ENCODE results near the gene DZIP1. TPM values are rescaled to one million over a fixed set of nuclear protein-coding genes. Genes with fewer than 3 reads are reported as not detected.

The DZIP1 gene
- polyA plus RNA-seq, 3 donors = 3.3 to 16.5 (median 4.5) TPM

DNA sequence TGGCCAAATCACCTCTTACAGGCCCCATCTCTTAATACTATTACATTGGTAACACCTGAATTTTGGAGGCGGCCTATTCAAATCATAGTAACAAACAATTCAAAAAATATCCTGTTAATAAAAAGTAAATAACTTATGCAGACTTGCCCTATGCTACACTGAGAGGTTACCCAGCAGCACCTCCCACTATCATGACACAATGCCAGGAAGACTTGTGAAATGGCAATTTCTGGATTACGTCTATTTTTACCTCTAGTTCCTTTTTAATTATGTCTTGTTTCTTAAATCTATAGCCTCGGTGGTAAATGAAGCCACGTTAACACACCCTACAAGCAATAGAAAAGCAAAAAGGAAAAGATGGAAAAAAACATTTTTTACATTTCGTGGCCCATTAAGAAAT, 6.2 kb upstream of the DZIP1 start:
- no peak overlapping the region for H3K27ac ChIP-seq (ENCODE audit: low read depth, low read length)
- WGBS, 3 donors = 50 to 91% (median 62%) methylated on average over 5 of the region's 5 CpGs

- no peak overlapping the region for H3K27ac ChIP-seq (ENCODE audit: low read depth, low read length)
These were observed 2.8 kb upstream of the DZIP1 start for GRCh38 chr13:95647321-95647720.

GRCh38 chr13:95643936-95644598, 439 bp downstream of the DZIP1 start:
- no peak overlapping the region for H3K27ac ChIP-seq (ENCODE audit: low read depth, low read length)
- WGBS, 3 donors = 1 to 4% (median 1%) methylated on average over 53 to 62 of the region's 62 CpGs

More at GRCh38 chr13:95647321-95647720, 2.8 kb upstream of the DZIP1 start:
- WGBS, 3 donors = 76 to 86% (median 82%) methylated on average over 6 of the region's 6 CpGs

- WGBS, 3 donors = 10 to 43% (median 16%) methylated on average over 16 of the region's 16 CpGs
- no peak overlapping the region for H3K27ac ChIP-seq (ENCODE audit: low read depth, low read length)
These were observed 953 bp downstream of the DZIP1 start for GRCh38 chr13:95643571-95643935.

DNA sequence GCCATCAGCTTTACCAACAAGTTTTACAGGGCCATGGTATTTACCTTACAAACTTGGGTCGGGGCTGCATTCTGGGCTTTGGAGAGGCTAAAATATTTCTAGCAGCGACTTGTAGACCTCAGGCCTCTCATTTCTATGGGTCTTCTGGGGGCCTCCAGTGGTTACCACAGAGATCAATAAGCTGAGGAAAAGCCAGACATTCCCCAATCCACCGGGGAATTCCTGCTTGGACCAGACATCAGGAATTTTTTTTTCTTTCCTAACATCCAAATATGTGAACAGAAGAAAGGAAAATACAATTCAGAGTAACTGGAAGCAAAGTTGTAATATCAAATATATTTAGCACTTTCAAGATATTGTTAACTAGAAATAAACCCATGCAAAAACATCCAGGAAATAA, 1.5 kb downstream of the DZIP1 start:
- no peak overlapping the region for H3K27ac ChIP-seq (ENCODE audit: low read depth, low read length)
- WGBS, 3 donors = 58 to 76% (median 73%) methylated on average over 3 of the region's 3 CpGs

DNA sequence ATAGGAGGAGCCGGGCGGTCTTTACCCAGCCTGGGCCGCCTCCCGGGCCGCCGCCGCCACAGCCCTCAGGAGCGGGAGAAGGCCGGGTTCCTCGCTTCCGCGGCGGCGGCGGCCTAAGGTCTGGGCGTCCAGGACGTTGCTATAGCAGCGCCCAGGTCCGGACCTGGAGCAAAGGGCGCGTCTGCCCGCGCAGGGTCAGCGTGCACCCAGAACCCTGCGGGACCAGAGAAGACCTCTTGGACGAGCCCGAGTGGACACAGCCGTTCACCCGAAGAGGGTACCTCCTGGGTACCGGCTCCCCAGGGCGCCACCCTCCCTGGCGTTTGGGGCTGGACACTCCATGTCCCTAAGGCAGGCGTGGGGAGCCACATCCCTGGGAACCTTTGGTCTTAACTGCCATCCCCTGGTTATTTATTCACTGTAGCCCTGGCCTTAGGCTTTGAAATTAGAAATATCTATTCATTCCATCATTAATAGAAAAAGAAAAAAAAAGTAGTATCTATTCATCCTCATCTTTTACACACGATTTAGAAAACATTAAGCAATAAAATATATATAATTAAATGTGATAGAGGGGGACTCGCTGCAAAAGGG, 2.4 kb downstream of the DZIP1 start:
- no peak overlapping the region for H3K27ac ChIP-seq (ENCODE audit: low read depth, low read length)
- WGBS, 3 donors = 9 to 19% (median 13%) methylated on average over 28 to 35 of the region's 35 CpGs

- WGBS, 3 donors = 29 to 37% (median 30%) methylated on average over 56 to 58 of the region's 58 CpGs
- H3K27ac ChIP-seq (ENCODE audit: low read depth, low read length) = no peak overlapping the region
These were observed 3.0 kb downstream of the DZIP1 start for GRCh38 chr13:95641291-95642027.

- no peak overlapping the region for H3K27ac ChIP-seq (ENCODE audit: low read depth, low read length)
These were observed 7.7 kb downstream of the DZIP1 start for GRCh38 chr13:95636853-95637252.

- no peak overlapping the region for H3K27ac ChIP-seq (ENCODE audit: low read depth, low read length)
- 77 to 87% (median 84%) methylated on average over 3 of the region's 3 CpGs for WGBS, 3 donors
These were observed 13.9 kb downstream of the DZIP1 start for GRCh38 chr13:95630593-95630992.

GRCh38 chr13:95629071-95629470, 15.4 kb downstream of the DZIP1 start:
- H3K27ac ChIP-seq (ENCODE audit: low read depth, low read length) = no peak overlapping the region
- 57 to 95% (median 91%) methylated on average over 4 of the region's 4 CpGs for WGBS, 3 donors

DNA sequence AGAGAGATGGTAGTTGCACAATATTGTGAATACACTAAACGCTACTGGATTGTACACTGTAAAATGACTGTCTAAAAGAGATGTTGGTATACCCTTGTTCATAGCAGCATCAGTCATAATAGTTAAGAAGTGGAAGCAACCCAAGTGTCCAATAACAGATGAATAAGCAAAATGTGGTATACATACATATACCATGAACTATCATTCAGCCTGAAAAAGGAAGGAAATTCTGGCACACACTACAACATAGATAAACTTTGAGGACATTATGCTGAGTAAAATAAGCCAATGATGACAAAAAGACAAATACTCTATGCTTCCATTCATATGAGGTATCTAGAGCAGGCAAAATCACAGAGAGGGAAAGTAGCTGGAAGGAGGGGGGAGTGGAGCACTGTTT, 16.0 kb downstream of the DZIP1 start:
- 81 to 95% (median 95%) methylated on average over 1 of the region's 1 CpG for WGBS, 3 donors

GRCh38 chr13:95627590-95627989, 16.9 kb downstream of the DZIP1 start:
- no peak overlapping the region for H3K27ac ChIP-seq (ENCODE audit: low read depth, low read length)
- 92 to 100% (median 97%) methylated on average over 1 of the region's 1 CpG for WGBS, 3 donors

More for the DNA sequence above, 16.0 kb downstream of the DZIP1 start:
- H3K27ac ChIP-seq (ENCODE audit: low read depth, low read length) = no peak overlapping the region

GRCh38 chr13:95626768-95627167, 17.7 kb downstream of the DZIP1 start:
- no peak overlapping the region for H3K27ac ChIP-seq (ENCODE audit: low read depth, low read length)

- WGBS, 3 donors = 9 to 22% (median 15%) methylated on average over 5 of the region's 5 CpGs
- no peak overlapping the region for H3K27ac ChIP-seq (ENCODE audit: low read depth, low read length)
These were observed 20.5 kb downstream of the DZIP1 start for GRCh38 chr13:95624020-95624419.

GRCh38 chr13:95623141-95623540, 21.4 kb downstream of the DZIP1 start:
- WGBS, 3 donors = 38 to 46% (median 43%) methylated on average over 5 of the region's 5 CpGs

DNA sequence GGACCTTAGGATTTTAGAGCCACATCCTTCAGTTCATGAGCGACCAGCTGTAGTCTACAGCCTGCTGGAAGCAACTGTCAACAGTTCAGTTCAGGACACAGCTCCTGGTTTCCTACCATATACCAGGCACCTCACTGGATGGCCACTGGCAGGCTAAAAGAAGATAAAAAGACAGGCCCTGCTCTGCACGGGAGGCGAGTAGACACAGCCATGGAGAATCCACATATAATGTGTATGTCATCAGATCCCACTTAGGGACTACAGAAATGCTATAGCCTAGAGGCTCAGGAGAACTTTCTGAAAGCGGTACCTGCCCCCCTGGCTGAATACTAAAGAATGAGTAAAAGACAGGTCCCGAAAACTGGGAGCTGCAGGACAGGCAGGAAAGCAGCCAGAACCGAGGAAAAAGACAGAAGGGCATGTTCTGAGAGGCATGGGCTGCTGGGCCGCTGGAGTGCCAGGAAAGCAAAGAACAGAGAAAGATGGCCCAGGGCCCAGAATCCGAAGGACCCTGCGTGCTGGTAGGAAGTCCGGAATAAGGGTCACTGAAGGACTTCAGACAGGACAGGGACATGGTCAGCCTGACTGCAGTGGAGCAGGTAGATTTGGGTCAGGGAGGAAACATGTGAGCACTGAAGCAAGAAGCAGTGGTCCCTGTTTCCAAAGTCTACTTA, 23.5 kb downstream of the DZIP1 start:
- WGBS, 3 donors = 64 to 80% (median 80%) methylated on average over 10 of the region's 10 CpGs
- no peak overlapping the region for H3K27ac ChIP-seq (ENCODE audit: low read depth, low read length)

More at GRCh38 chr13:95623141-95623540, 21.4 kb downstream of the DZIP1 start:
- H3K27ac ChIP-seq (ENCODE audit: low read depth, low read length) = no peak overlapping the region

DNA sequence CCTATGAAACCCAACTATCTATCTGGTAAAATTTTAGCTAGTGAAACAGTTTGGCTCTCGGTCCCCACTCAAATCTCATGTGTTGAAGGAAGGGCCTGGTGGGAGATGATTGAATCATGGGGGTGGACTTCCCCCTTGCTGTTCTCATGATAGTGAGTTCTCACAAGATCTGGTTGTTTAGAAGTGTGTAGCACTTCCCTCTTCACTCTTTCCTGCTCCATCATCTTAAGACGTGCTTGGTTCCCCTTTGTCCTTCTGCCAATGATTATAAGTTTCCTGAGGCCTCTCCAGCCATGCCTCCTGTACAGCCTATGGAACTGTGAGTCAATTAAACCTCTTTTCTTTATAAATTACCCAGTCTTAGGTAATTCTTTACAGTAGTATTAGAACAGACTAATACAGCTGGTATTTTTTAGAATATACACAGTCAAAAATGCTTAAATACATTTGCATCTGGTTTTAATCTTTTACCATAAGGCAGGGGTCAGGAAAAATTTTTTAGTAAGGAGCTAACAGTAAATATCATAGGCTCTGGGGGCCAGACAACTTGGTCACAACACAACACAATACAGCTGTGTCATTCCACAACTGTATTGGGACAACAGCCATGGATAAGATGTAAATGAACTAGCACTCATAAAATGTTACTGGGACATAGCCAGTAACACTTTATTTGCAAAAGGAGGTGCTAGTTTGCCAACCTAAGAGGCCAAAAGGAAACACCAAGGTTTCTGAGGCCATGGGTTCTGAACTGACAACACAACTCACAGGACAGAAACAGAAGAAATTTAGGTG, 24.3 kb downstream of the DZIP1 start:
- 57 to 82% (median 59%) methylated on average over 2 of the region's 2 CpGs for WGBS, 3 donors
- no peak overlapping the region for H3K27ac ChIP-seq (ENCODE audit: low read depth, low read length)

GRCh38 chr13:95615539-95615938, 29.0 kb downstream of the DZIP1 start:
- WGBS, 3 donors = 41 to 91% (median 89%) methylated on average over 3 of the region's 3 CpGs
- H3K27ac ChIP-seq (ENCODE audit: low read depth, low read length) = no peak overlapping the region

Measured in adipose tissue (tissue), 3 donors.